HG02852 (cell line): ENCODE data around the gene MAP2K2.
"Not testable (repeated sequence)": the region's sequence is repeated elsewhere in the genome, so short reads cannot be mapped to it uniquely, and the experiment has no call there.

Experiments used
- ATAC-seq: cut with Tn5 transposase; IDR thresholded peaks from one replicate; pipeline ENCODE4 v1.9.1; 2021; ENCODE audit warnings: mild to moderate bottlenecking, moderate library complexity; ENCODE audit not compliant: unreplicated experiment

Gene MAP2K2

GRCh38 chr19:4123615-4124568 lies at the start of gene MAP2K2:
Gene MAP2K2 (minus strand): TSS chr19:4124122. CDS start chr19:4123875, 247 bp downstream.
- ATAC-seq, result peak; percentile 83

- ATAC-seq, result no peak
Observed at GRCh38 chr19:4172861-4173473, 49.0 kb upstream of the MAP2K2 start.

DNA sequence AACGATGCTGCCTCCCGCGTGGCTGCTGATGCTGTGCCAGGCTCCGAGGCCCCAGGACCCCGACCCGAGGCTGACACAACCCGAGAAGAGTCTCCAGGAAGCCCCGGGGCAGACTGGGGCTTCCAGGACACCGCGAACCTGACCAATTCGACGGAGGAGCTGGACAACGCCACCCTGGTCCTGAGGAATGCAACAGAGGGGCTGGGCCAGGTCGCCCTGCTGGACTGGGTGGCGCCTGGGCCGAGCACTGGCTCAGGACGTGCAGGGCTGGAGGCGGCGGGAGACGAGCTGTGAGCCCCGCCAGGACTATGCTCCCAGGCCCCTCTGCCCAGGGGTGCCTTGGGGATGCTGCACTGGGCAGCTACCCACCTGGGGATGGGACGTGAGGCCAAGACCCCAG lies 47.8 kb upstream of the MAP2K2 start:
- ATAC-seq, result no peak

DNA sequence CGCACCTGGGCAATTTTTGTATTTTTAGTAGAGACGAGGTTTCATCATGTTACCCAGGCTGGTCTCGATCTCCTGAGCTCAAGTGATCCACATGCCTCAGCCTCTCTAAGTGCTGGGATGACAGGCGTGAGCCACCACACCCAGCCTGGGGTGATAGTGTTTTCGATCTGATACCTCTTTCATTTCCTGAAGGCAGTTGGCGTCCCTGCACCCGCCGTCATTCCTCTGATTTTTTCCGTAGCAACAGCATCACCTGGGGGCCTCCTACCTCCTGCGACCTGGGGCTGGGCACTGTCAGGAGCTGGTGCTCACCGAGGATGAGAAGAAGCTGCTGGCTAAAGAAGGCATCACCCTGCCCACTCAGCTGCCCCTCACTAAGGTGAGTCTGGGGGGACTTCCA lies 40.3 kb upstream of the MAP2K2 start:
- no peak for ATAC-seq

DNA sequence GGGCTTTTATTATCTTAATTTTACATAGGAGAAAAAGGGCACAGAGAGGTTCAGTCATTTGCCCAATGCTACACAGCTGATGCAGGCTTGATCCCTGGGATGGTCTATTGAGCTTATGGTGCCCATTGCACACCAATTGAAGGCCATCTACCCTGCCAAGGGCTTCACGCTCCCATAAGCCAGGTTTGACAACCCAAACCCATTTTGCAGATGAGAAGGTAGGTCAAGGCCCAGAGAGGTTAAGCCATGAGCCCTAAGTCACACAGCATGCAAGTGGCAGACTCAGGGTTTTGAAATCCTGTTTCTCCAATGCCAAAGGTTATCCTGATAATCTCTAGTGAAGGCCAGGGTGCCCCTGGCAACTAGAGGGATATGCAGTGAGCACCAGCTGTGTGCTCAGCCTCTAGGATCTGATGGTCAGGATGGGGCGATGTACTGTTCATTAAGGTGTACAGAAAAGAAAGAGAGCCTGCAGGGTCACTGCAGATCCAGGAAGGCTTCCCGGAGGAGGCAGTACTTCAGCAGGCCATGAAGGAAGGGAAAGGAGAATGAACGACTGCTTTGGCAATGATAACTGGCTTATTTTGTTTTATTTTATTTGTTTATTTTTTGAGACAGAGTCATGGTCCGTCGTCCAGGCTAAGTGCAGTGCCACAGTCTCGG lies 37.6 kb upstream of the MAP2K2 start:
- ATAC-seq, result no peak

- ATAC-seq, result not testable (repeated sequence)
Observed at GRCh38 chr19:4157971-4158370, 34.0 kb upstream of the MAP2K2 start.

- ATAC-seq, result no peak
Observed at GRCh38 chr19:4157164-4157563, 33.2 kb upstream of the MAP2K2 start.

- ATAC-seq, result no peak
Observed at GRCh38 chr19:4154571-4155312, 30.8 kb upstream of the MAP2K2 start.

- ATAC-seq, result no peak
Observed at GRCh38 chr19:4152241-4152998, 28.5 kb upstream of the MAP2K2 start.

- ATAC-seq, result no peak
Observed at GRCh38 chr19:4151623-4152022, 27.7 kb upstream of the MAP2K2 start.

DNA sequence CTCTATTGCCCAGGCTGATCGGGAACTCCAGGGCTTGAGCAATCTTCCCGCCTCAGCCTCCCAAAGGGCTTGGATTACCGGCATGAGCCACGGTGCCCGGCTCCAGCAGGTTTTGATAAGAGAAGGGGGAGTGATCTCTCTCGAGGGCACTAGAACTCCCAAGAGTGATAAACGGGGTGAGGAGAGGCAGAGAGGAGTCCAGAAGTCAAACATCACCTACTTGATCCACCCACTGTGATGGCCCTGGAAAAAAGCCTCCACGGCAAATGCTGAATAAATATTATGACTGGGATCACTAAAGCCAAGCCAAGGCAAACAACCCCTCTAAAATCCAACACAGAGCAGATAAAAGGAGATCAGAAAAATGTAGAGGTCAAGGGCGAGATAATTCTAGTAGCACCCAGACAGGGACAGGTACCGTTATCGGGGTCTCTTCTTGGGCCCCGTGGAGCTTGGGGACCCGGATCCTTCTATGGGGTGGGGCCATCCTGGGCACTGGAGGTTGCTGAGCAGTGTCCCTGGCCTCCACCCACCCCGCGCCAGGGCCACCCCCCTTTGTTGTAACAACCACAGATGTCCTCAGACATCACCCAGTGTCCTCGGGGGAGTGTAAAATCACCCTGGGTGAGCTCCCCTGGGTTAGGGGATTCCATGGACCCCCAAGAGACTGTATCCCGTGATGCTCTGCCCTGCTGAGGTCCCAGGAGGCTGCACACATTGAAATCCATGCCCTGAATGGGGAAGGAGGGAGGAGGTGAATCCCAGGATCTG lies 25.8 kb upstream of the MAP2K2 start:
- ATAC-seq, result no peak

GRCh38 chr19:4144666-4145249 lies 20.8 kb upstream of the MAP2K2 start:
- ATAC-seq, result no peak

DNA sequence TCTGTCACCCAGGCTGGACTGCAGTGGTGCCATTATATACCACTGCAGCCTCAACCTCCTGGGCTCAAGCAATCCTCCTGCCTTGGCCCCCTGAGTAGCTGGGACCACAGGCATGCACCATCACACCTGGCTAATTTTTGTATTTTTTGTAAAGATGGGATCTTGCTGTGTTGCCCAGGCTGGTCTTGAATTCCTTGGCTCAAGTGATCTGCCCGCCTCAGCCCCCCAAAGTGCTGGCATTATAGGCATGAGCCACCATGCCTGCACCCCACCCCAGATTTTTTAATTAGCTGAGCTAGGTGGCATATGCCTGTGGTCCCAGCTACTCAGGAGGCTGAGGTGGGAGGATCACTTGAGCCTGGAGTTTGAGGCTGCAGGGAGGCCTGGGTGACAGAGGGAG lies 19.0 kb upstream of the MAP2K2 start:
- not testable (repeated sequence) for ATAC-seq

GRCh38 chr19:4140237-4140711 lies 16.4 kb upstream of the MAP2K2 start:
- no peak for ATAC-seq

GRCh38 chr19:4139614-4140236 lies 15.8 kb upstream of the MAP2K2 start:
- no peak for ATAC-seq

GRCh38 chr19:4138445-4138844 lies 14.5 kb upstream of the MAP2K2 start:
- no peak for ATAC-seq

DNA sequence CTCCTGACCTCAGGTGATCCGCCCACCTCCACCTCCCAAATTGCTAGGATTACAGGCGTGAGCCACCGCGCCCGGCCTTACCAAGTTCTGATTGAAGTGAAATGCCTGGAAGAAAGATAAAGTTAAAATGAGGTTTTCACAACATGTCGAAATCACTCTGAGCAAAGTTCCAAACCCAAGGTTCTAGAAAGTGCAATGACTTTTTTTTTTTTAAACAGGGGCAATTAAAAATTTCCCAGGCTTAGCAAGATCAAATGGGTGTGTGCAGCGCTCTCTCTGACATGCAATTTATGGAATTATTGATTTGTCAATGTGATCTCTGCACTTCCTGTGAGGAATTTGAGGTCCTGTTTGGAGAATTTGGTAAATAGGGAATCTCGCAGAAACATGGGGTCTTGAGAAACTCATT lies 12.8 kb upstream of the MAP2K2 start:
- ATAC-seq, result no peak

DNA sequence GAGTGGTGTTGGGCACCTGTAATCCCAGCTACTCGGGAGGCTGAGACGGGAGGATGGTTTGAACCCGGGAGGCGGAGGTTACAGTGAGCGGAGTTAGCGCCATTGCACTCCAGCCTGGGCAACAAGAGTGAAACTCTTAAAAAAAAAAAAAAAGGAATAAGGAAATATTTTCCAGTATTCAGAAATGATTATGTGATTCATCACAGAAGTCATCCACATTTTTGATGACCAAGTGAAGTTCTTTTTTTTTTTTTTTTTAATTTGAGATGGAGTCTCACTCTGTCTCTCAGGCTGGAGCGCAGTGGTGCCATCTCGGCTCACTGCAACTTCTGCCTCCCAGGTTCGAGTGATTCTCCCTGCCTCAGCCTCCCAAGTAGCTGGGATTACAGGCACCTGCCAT lies 11.5 kb upstream of the MAP2K2 start:
- not testable (repeated sequence) for ATAC-seq
